ENCODE data around the gene LYL1.

The LYL1 gene

DNA sequence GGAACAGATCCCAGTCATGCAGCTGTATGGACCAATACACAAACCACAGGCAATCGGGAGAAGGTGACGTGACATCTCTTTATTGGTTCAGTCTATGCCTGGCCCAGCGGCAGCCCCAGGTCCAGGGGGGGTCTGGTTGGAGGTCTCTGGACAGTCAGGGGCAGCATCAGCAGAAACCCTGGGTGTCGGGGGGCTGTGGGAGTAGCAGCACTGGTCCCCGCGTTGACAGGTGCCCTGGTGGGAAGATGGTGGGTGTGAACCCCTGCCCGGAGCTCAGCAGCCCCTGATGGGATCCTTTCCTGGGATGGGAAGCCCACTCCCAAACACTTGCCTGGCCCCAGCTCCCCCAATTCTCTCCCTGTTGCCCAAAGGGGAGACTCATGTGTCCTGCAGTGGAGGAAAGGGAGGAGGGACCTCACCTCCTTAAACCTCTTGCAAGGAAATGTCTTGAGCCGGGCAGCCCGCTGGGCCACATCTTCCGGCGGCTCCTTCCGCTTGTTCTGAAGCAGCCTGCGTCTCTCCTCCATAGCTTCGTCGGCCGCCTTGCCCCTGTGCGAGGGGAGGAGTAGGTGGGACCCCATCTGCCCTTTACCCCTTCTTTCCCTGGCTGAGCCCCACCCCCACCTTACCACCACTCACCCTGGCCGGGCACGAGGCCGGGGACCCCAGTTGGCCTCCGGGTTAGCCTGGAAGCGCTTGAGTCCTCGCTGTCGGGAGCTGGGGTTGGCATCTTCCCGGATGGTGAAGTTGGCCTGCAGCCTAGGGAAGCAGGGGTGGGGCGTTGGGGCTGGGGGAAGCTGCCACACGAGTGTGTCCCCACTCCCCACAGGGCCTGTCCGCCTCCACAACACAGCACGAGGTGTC, 2.4 kb upstream of the LYL1 start:
- DNase-seq (ENCODE audit: low spot score), result no peak

- no peak for DNase-seq (ENCODE audit: low spot score)
Measured at GRCh38 chr19:13104360-13104847, 1.7 kb upstream of the LYL1 start.

DNA sequence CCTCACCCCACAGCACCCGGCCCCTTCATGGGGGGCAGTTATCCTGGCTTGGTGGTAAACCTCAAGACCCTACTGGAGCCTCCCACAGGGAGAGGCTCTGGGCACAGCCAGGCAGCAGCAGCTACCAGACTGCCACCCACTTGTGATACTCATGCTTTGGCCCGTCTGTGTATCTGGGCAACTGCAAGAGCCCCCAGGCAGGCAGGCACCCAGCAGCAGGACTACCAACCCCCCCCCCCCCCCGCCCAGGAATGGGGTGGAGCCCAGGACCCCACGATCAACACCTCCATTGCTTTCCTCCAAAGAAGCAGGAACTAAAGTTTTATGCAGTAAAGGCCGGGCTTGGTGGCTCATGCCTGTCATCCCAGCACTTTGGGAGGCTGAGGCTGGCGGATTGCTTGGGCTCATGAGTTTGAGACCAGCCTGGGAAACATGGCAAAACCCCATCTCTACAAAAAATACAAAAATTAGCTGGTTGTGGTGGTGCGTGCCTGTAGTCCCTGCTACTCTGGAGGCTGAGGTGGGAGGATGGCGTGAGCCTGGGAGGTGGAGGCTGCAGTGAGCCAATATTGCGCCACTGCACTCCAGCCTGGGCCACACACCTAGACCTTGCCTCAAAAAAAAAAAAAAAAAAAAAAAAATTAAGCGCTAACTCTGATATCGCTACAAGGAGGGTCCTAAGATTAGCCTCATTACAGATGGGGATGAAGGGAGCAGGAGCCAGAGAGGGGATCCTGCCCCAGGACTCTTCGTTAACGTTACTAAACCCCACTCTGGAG, 1.1 kb upstream of the LYL1 start:
- DNase-seq (ENCODE audit: low spot score), result no peak

GRCh38 chr19:13102416-13102665, 317 bp downstream of the LYL1 start:
- DNase-seq (ENCODE audit: low spot score), result no peak

DNA sequence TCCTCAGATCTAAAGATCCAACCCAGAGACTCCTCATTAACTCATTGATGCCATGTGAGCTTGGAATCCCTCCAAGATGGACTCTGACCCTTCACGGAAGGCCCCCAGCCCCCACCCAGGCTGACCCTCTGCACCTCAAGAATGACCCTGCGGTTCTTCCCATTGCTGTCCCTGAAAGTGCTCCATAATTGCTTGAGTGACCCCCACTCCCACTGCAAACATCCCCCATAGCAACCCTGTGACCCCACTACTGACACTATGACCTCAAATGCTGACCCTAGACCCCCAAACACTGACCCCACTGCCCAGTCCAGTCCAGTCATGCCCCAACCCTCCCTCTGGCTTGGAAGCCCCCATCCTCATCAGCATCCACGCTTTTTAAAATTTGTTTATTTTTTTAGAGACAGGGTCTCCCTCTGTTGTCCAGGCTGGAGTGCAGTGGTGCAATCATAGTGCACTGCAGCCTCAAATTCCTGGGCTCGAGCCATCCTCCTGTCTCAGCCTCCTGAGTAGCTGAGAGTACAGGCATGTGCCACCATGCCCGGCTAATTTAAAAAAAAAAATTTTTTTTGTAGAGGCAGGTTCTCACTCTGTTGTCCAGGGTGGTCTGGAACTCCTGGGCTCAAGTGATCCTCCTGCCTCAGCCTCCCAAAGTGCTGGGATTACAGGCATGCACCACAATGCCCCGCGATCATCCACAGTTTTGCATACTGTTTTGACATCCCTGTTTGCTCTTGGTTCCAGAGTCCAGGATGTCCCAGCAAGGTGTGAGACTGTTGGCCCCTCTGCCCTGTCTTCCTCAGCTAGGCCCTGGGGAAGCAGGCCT, 855 bp downstream of the LYL1 start:
- DNase-seq (ENCODE audit: low spot score), result no peak

GRCh38 chr19:13100841-13101589, 1.6 kb downstream of the LYL1 start:
- DNase-seq (ENCODE audit: low spot score), result no peak

- DNase-seq (ENCODE audit: low spot score), result no peak
Measured at GRCh38 chr19:13100031-13100588, 2.5 kb downstream of the LYL1 start.

- no peak for DNase-seq (ENCODE audit: low spot score)
Measured at GRCh38 chr19:13099073-13099999, 3.3 kb downstream of the LYL1 start.

GRCh38 chr19:13098277-13099072, 4.2 kb downstream of the LYL1 start:
- peak; percentile 64 for DNase-seq (ENCODE audit: low spot score)

- DNase-seq (ENCODE audit: low spot score), result no peak
Measured at GRCh38 chr19:13097463-13098258, 5.0 kb downstream of the LYL1 start.

DNA sequence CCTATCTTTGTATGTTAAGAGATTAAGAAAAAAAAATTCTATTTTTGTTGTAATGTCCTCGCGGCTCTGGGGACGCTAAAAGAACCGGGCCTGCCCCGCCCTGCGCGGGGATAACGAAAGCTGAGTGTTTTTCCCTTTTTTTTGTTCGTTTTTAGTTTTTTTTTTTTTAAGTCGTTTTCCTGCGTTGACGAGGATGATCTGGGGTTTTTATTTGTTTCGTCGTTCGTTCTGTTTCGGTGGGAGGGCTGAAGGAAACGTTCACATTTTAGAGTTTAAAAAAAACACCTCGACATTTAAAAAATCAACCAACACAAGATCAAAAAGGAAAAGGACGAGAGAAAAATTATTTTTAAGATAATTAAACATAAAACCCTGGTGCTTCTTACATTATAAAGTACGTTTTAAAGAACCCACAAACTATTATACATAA, 5.6 kb downstream of the LYL1 start:
- no peak for DNase-seq (ENCODE audit: low spot score)

- DNase-seq (ENCODE audit: low spot score), result no peak
Measured at GRCh38 chr19:13095934-13096927, 6.4 kb downstream of the LYL1 start.

- no peak for DNase-seq (ENCODE audit: low spot score)
Measured at GRCh38 chr19:13095393-13095784, 7.3 kb downstream of the LYL1 start.

- no peak for DNase-seq (ENCODE audit: low spot score)
Measured at GRCh38 chr19:13094771-13095392, 7.8 kb downstream of the LYL1 start.

DNA sequence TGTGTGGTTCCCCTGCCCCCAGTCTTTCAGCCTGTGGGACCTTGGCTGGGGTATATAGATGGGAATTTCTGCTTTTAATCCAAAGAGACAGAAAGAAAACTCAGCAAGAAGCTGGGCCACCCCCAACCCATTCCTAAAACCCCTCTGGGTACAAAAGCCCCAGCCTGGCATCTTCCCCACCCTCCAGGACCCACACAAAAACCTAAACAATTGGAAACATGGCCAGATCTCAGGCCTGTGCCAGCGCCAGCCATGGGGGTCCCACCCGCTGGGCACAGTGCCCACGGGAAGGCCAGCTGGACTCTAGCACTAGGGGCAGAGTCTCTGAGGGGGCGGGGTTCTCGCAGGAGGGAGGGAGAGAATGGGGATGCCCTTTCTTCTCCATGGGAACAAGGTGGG, 8.6 kb downstream of the LYL1 start:
- no peak for DNase-seq (ENCODE audit: low spot score)

GRCh38 chr19:13093407-13094105, 9.1 kb downstream of the LYL1 start:
- peak; percentile 92 for DNase-seq (ENCODE audit: low spot score)

All from GM03348 (cell line).